Keratinocyte (primary cell): ENCODE data around the gene DEPDC4. TPM values are rescaled to one million over a fixed set of nuclear protein-coding genes. Genes with fewer than 3 reads are reported as not detected.

Experiments used
- DNase-seq: peaks from one replicate; pipeline ENCODE4 v3.0.0-alpha.2; 2011; ENCODE audit warnings: low read depth, missing footprints, low spot score
- FAIRE-seq: peaks from 2 replicates; lab custom pipeline; 2011; peaks lifted over from hg19 to GRCh38; lab: Jason Lieb, UNC
- H2AFZ ChIP-seq: 2 replicates; pipeline ENCODE4 v1.6.0; 2012; ENCODE audit warnings: low read length, control low read depth, inconsistent platforms; ENCODE audit not compliant: control insufficient read depth
- H3K27ac ChIP-seq: 2 replicates; pipeline ENCODE4 v1.5.1; 2011; ENCODE audit warnings: low read length; ENCODE audit not compliant: control insufficient read depth, insufficient read depth
- H3K27me3 ChIP-seq: 3 replicates; pipeline ENCODE4 v1.6.0; 2011; ENCODE audit warnings: low read length; ENCODE audit not compliant: control insufficient read depth, insufficient read depth; ENCODE audit errors: extremely low read depth
- H3K36me3 ChIP-seq, 2 experiments: 2 replicates in 1 of 2; 3 replicates in 1 of 2; pipeline ENCODE4 v1.5.1; 2011; ENCODE audit warnings: low read length in 2 of 2, mild to moderate bottlenecking in 1 of 2; ENCODE audit not compliant: control insufficient read depth in 2 of 2, insufficient read depth in 2 of 2; ENCODE audit errors: extremely low read depth in 1 of 2
- H3K4me1 ChIP-seq: 3 replicates; pipeline ENCODE4 v1.5.1; 2011; ENCODE audit warnings: low read length; ENCODE audit not compliant: control insufficient read depth, insufficient read depth; ENCODE audit errors: extremely low read depth
- H3K4me2 ChIP-seq: 3 replicates; pipeline ENCODE4 v1.6.0; 2011; ENCODE audit warnings: low read depth, low read length; ENCODE audit not compliant: control insufficient read depth, insufficient read depth; ENCODE audit errors: extremely low read depth
- H3K4me3 ChIP-seq, 3 experiments: fragments of 200-600 bp in 1 of 3; sonication (generic) in 1 of 3; 2 replicates in 2 of 3; 3 replicates in 1 of 3; pipeline ENCODE4 v1.5.1; 2011 to 2016; ENCODE audit warnings: low read length in 3 of 3, mild to moderate bottlenecking in 3 of 3, control low read depth in 2 of 3, inconsistent platforms in 1 of 3, low read depth in 1 of 3, mixed read lengths in 1 of 3, mixed run types in 1 of 3, moderate library complexity in 1 of 3; ENCODE audit not compliant: control insufficient read depth in 2 of 3, insufficient read depth in 2 of 3; ENCODE audit errors: extremely low read depth in 1 of 3
- H3K79me2 ChIP-seq: 2 replicates; pipeline ENCODE4 v1.6.0; 2012; ENCODE audit warnings: low read length; ENCODE audit not compliant: control insufficient read depth, insufficient read depth
- H3K9ac ChIP-seq: 3 replicates; pipeline ENCODE4 v1.6.0; 2011; ENCODE audit warnings: low read length; ENCODE audit not compliant: control insufficient read depth, insufficient read depth; ENCODE audit errors: extremely low read depth
- H3K9me1 ChIP-seq: 3 replicates; pipeline ENCODE4 v1.6.0; 2011; ENCODE audit warnings: low read length; ENCODE audit not compliant: control insufficient read depth, insufficient read depth; ENCODE audit errors: extremely low read depth
- H3K9me3 ChIP-seq: 2 replicates; pipeline ENCODE4 v1.5.1; 2012; ENCODE audit warnings: low read depth, low read length; ENCODE audit not compliant: control insufficient read depth
- H4K20me1 ChIP-seq: 3 replicates; pipeline ENCODE4 v1.6.0; 2011; ENCODE audit warnings: low read length; ENCODE audit not compliant: control insufficient read depth, insufficient read depth; ENCODE audit errors: extremely low read depth
- EZH2 ChIP-seq: IDR thresholded peaks from one replicate; pipeline ENCODE4 v1.6.1; 2012; ENCODE audit warnings: inconsistent platforms, mild to moderate bottlenecking, low read length, moderate library complexity
- dilution Hi-C: fragments of 300-500 bp; cut with MboI; formaldehyde crosslinking; loops from one replicate; pipeline ENCODE4 v1.7.0; 2020; ENCODE audit warnings: low sequenced_read_pairs; ENCODE audit not compliant: extremely low pct_ligation_motif_present
- polyA plus RNA-seq, 5 experiments: library from polyadenylated mRNA; depleted of rRNA in 3 of 5; stranded (reverse) in 3 of 5; stranded (forward) in 1 of 5; unstranded in 1 of 5; fragments of >200 nt; gene quantifications; 1 replicate in 1 of 5; 2 replicates in 3 of 5; 3 replicates in 1 of 5; pipeline versions ENCODE4 v1.2.1 to v1.2.3, GENCODE V29; 2011 to 2012; ENCODE audit warnings: missing spikeins in 2 of 5, low read depth in 1 of 5, low replicate concordance in 1 of 5
- TF ChIP-seq, protein P1 (sequence below), 3 experiments: IDR thresholded peaks in 1 of 3; conservative IDR thresholded peaks in 1 of 3; optimal IDR thresholded peaks in 1 of 3; 2 replicates in 2 of 3; 3 replicates in 1 of 3; pipeline versions ENCODE3 to v1.5.1; 2011; ENCODE audit warnings: low read length in 3 of 3, mild to moderate bottlenecking in 3 of 3, moderate library complexity in 2 of 3, control low read depth in 1 of 3, inconsistent platforms in 1 of 3; ENCODE audit not compliant: insufficient read depth in 2 of 3; ENCODE audit errors: extremely low read depth in 1 of 3

Gene DEPDC4
- polyA plus RNA-seq, 1 donor (not counting 4 experiments of a cell fraction or from before 2014, with no cell fraction given), result 2.4 TPM

DNA sequence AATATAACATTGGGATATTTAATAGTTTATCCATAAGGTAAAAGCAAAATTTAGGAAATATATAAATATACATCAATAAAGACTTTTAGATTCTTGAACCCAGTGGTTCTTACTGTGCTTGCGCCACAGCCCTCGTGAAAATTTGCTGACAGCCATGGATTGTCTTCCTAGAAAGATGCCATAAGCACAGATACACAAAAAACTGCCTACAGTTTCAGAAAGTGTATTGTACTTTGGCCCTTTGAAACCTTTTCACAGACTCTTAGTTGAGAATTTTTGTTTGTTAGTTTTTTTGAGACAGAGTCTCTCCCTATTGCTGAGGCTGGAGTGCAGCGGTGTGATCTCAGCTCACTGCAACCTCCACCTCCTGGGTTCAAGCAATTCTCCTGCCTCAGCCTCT lies 28.1 kb downstream of the DEPDC4 start:
- Histone ChIP-seq H3K4me2 (no peak overlapping the region), H3K4me3 (no peak overlapping the region), H3K79me2 (no peaks in the 10 kb centered on the region), H3K4me1 (peaks cover 3% of the 10 kb centered on the region), H3K9me3 (no peaks in the 10 kb centered on the region), H4K20me1 (no peaks in the 10 kb centered on the region), H3K27ac (no peak overlapping the region), H3K9me1 (no peaks in the 10 kb centered on the region), H3K9ac (no peak overlapping the region), H3K27me3 (no peaks in the 10 kb centered on the region), H2AFZ (no peak overlapping the region), H3K36me3 (no peaks in the 10 kb centered on the region)
- dilution Hi-C loops, result no loop called here
- TF ChIP-seq EZH2, result no peak
- TF ChIP-seq, protein P1, sequence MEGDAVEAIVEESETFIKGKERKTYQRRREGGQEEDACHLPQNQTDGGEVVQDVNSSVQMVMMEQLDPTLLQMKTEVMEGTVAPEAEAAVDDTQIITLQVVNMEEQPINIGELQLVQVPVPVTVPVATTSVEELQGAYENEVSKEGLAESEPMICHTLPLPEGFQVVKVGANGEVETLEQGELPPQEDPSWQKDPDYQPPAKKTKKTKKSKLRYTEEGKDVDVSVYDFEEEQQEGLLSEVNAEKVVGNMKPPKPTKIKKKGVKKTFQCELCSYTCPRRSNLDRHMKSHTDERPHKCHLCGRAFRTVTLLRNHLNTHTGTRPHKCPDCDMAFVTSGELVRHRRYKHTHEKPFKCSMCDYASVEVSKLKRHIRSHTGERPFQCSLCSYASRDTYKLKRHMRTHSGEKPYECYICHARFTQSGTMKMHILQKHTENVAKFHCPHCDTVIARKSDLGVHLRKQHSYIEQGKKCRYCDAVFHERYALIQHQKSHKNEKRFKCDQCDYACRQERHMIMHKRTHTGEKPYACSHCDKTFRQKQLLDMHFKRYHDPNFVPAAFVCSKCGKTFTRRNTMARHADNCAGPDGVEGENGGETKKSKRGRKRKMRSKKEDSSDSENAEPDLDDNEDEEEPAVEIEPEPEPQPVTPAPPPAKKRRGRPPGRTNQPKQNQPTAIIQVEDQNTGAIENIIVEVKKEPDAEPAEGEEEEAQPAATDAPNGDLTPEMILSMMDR (optimal IDR thresholded peaks at IDR 0.05 in 1 of 3, IDR thresholded peaks at IDR 0.05 in 1 of 3, conservative IDR thresholded peaks at IDR 0.05 in 1 of 3; ENCODE audit: extremely low read depth in 1 of 3, insufficient read depth in 2 of 3, low read length in 3 of 3), result no peak
- DNase-seq (no peak), FAIRE-seq (no peak)

- TF ChIP-seq EZH2, result no peak
- TF ChIP-seq, protein P1 (optimal IDR thresholded peaks at IDR 0.05 in 1 of 3, IDR thresholded peaks at IDR 0.05 in 1 of 3, conservative IDR thresholded peaks at IDR 0.05 in 1 of 3; ENCODE audit: extremely low read depth in 1 of 3, insufficient read depth in 2 of 3, low read length in 3 of 3), result peak in 2 of 3 experiments; percentile 40 to 64
- dilution Hi-C loops, result no loop called here
- H3K79me2 ChIP-seq, result no peaks in the 10 kb centered on the region
- H3K36me3 ChIP-seq, result no peaks in the 10 kb centered on the region
- no peaks in the 10 kb centered on the region for H3K9me3 ChIP-seq
- no peak overlapping the region for H3K4me3 ChIP-seq
- no peak for DNase-seq
- H2AFZ ChIP-seq, result no peak overlapping the region
- H4K20me1 ChIP-seq, result no peaks in the 10 kb centered on the region
- no peaks in the 10 kb centered on the region for H3K9me1 ChIP-seq
- no peak for FAIRE-seq
- H3K9ac ChIP-seq, result no peak overlapping the region
- no peak overlapping the region for H3K4me2 ChIP-seq
- H3K4me1 ChIP-seq, result peaks cover 9% of the 10 kb centered on the region
- no peaks in the 10 kb centered on the region for H3K27me3 ChIP-seq
- no peak overlapping the region for H3K27ac ChIP-seq
Measured at GRCh38 chr12:100234591-100235304, 32.1 kb downstream of the DEPDC4 start.
